Activated gamma-delta T cell treated with anti-CD3 and anti-CD28 coated beads, Interleukin-2, amount 50 U/mL, for 16 hours (primary cell): ENCODE results near the gene NCKAP5.

Experiments used
- DNase-seq: peaks from one replicate; pipeline ENCODE4 v3.0.0-alpha.2; 2020; ENCODE audit warnings: low read depth

Gene NCKAP5

GRCh38 chr2:133458280-133458679 is 110.0 kb downstream of the NCKAP5 start:
- DNase-seq = no peak

- no peak for DNase-seq
Observed at GRCh38 chr2:133457861-133458260, 110.4 kb downstream of the NCKAP5 start.

GRCh38 chr2:133456971-133457370 is 111.3 kb downstream of the NCKAP5 start:
- no peak for DNase-seq

GRCh38 chr2:133456156-133456555 is 112.1 kb downstream of the NCKAP5 start:
- no peak for DNase-seq

- no peak for DNase-seq
Observed at GRCh38 chr2:133453032-133453431, 115.2 kb downstream of the NCKAP5 start.

- no peak for DNase-seq
Observed at GRCh38 chr2:133452583-133452982, 115.7 kb downstream of the NCKAP5 start.

- DNase-seq = no peak
Observed at GRCh38 chr2:133452146-133452545, 116.1 kb downstream of the NCKAP5 start.

GRCh38 chr2:133448195-133448594 is 120.1 kb downstream of the NCKAP5 start:
- no peak for DNase-seq

GRCh38 chr2:133447303-133447702 is 121.0 kb downstream of the NCKAP5 start:
- DNase-seq = no peak

- no peak for DNase-seq
Observed at GRCh38 chr2:133444465-133444864, 123.8 kb downstream of the NCKAP5 start.

GRCh38 chr2:133442393-133442792 is 125.9 kb downstream of the NCKAP5 start:
- DNase-seq = no peak

GRCh38 chr2:133439565-133439920 is 128.7 kb downstream of the NCKAP5 start:
- DNase-seq = no peak

- DNase-seq = no peak
Observed at GRCh38 chr2:133438848-133439564, 129.3 kb downstream of the NCKAP5 start.

GRCh38 chr2:133438026-133438425 is 130.2 kb downstream of the NCKAP5 start:
- DNase-seq = no peak

- no peak for DNase-seq
Observed at GRCh38 chr2:133437492-133437891, 130.8 kb downstream of the NCKAP5 start.

GRCh38 chr2:133434959-133435668 is 133.1 kb downstream of the NCKAP5 start:
- DNase-seq = no peak

- DNase-seq = no peak
Observed at GRCh38 chr2:133433455-133434451, 134.5 kb downstream of the NCKAP5 start.

GRCh38 chr2:133432778-133433177 is 135.5 kb downstream of the NCKAP5 start:
- DNase-seq = no peak

GRCh38 chr2:133431289-133431688 is 137.0 kb downstream of the NCKAP5 start:
- no peak for DNase-seq

- DNase-seq = no peak
Observed at GRCh38 chr2:133426791-133427190, 141.5 kb downstream of the NCKAP5 start.

- no peak for DNase-seq
Observed at GRCh38 chr2:133425612-133426011, 142.7 kb downstream of the NCKAP5 start.

GRCh38 chr2:133424876-133425275 is 143.4 kb downstream of the NCKAP5 start:
- DNase-seq = no peak
